NCI-H1417 treated with DMSO at 0.1 percent for 48 hours (cell line): ENCODE data around the gene AHNAK2.

ENCODE experiments used
- DNase-seq: peaks from one replicate; lab custom pipeline; 2025; lab: John Stamatoyannopoulos, UW

AHNAK2 gene

DNA sequence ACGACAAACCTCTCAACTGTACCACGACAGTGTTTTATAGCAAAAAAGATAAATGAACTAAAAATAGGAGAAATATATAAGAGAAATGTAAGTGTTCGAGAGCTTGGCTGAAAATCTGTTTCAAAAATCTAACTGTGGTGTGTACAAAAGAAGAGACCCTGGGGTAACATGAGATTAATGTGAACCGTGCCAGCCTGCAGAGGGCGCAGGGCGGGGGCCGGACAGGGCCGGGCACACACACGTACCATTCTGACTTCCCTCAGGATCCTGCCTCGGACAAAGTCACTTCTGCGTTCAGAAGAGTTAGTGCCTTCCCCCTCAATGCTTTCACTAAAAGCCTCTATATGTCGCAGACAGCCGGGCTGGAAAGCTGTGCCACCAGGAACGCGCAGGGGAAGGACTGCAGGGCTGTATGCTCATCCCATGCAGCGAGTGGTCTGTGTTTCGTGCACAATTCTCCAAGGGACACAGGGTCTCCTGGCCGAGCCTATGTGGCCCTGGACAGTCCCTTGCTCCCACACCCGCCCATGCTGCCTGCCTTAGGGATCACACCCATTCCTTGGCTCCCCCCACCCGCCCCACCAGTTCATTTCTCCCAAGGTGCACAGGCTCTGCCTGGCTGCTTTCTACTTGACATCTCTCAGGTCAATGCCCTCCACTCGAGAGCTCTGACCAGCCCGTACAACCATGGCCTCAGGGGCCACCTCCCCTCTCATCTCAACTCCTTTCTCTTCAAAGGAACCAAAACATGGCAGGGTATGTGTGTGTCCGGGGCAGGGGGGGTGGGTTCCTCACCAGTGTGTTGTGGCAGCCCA is 34.2 kb upstream of the AHNAK2 start:
- no peak for DNase-seq

DNA sequence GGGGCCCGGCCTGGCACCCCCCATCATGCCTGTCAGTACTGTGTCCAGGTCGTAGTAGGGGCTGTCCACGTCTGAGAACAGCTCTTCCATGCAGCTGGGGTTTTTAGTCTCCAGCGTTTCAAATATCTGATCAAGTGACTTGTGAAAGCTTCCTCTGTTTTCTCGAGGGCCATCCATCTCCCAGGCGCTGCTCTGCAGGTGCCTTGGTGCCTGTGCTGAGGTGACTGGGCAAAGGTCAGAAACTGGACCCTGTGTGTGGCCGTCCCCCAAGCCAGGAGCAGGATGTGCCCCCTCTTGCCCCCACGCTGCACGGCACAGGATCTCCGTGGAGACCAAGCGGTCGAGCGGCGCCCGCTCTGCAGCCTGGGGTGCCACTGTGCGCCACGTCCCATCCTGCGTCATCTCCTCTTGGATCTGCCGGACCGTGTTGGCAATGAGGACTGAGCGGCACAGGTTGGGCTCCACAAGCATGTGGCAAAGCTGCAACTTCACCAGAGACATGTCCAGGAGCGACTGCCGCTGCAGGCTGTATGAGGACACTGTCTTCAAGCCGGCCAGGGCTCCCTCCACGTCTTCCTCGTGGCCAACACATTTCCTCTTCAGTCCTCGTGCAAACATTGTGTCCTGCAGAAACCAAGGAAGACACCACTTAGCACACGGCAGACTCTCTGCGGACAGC is 33.3 kb upstream of the AHNAK2 start:
- no peak for DNase-seq

DNA sequence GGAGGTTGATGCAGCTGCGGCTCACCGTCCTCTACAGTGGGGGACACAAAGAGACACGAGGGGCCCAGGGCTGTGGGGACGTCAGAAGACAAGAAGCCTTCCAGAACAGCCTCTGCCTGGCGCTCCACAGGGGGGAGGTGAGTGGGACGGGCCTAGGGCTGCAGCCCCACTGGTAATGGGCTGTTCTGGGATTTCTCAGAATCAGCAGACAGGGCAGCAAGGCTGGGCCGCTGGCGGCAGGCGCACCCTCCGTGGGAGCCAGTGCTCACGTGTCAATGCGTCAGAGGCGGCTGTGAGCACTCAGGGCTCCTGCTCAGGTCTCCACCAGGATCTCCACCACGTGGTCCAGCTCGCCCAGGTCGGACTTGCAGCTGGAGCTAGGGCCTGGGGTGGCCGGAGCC is 32.7 kb upstream of the AHNAK2 start:
- DNase-seq = no peak

DNA sequence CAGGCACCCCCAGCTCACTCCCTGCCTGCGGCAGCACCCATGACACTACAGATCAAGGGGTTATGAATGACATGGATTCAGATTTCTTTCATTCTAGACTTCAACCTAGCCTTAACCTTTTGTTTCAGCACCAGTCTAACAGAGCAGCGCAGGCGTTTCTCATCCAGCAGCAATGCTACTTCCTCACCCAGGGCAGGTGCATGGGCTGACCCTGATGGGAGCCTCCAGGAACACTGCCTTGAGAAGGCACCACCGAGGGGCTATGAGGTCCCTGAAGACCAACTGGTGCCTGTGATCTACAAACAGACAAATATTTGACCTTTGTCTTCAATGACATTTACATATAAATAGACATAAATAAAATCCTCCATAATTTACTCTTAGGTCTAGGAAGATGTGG is 31.9 kb upstream of the AHNAK2 start:
- DNase-seq = no peak

DNA sequence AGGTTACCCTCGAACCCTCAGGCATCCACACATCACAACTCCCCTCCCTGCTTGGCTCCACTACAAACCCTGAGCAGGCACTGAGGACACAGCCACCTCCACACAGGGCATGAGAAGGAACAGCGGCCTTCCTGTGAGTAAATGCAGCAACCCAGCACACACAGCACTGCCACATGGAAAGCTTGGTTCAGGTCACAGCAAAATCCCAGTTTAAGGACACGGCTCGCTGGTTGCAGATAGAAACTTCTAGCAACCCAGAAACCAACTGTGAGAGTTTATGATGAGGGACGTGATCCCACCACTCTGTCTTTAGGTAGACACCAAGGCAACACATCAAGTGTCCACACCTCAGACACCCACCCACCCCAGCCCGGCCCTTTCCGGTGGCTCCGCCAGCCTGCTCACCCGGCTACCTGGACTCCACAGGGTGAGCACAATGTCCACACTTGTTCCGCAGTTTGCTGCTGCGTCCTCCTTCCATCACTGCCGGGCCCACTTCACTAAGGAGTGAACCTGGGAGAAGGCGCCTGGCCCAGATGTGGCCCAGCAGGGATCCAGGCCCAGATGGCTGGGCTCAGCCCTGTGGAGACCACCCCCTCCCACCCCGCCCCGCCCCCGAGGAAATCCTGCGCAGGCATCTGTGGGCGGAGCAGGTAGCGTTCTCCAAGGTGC is 29.6 kb upstream of the AHNAK2 start:
- no peak for DNase-seq

DNA sequence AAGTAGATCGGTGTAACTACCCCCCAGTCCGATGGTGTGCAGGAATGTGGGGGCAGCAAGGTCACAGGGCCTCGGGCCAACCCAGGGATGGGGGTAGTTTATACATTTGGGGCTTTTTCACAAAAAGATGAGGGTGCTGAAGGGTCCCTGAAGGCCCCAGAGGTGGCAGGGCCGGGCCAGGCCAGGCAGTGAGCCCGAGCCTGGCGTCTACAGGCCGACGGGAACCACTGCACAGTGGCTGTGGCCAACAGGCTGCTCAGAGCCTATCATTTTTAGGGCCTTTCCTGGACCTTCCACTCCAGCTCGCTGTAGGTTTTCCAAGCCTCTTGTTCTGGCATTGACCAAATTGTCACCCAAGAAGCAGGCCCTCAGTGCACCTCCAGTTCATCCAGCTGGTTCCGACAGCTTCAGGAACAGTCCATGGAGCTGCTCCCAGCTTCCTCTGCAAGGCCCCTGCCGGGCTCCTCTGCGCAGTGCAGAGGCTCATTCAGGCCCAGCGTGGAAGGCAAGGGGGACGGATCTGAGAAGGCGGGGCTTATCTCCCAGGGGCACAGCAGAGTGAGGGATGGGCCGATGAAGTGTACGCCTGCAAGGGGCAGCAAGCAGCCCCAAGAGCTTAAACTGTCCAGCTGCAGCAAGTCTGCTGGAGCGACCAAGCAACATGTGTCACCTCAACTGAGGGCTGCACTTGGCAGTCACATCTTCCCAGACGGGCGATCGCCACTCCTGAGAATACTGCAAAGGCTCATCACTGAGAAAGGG is 28.8 kb upstream of the AHNAK2 start:
- DNase-seq = no peak

DNA sequence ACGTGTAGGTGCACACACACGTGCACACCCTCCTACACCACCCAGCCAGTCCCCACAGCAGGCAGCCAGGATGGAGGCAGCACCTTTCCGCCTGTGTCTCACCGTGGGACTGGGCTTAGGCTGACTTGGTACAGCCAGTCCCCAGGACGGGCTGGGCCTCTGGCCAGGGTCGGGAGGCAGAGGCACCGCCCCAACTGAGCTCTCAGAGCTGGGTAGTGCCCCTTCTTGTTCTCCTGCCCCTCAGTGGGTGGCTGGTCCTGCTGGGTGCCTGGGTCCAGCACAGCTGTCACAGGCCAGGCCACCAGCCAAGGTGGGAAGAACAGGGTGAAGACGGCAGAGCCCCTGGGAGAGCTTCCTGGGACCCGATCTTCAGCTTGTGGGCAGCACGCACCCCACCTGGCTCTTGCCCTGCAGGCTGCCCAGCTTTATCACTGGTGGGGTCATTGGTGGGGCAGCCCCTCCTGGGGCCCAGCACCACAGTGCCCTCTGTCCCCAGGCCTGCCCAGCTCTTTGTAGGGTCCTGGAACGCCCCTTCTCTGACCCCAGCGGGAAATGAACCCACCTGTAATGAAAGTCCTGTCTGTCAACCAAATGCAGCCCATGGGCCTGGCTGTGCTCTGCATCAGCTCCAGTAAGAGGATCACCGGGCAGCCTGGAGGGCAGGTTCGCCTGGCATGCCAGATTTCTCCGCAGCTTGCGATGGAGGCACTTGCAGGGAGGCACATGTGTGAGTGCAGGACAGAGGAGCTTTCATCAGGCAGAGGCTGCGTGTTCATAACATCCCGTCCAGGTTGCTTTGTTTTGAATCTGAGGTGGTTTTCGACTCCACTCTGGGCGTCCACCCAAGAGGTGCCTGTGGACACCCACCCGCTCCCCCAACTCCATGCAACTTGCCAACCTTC is 28.0 kb upstream of the AHNAK2 start:
- no peak for DNase-seq

GRCh38 chr14:105005329-105005928 is 27.3 kb upstream of the AHNAK2 start:
- DNase-seq = no peak

DNA sequence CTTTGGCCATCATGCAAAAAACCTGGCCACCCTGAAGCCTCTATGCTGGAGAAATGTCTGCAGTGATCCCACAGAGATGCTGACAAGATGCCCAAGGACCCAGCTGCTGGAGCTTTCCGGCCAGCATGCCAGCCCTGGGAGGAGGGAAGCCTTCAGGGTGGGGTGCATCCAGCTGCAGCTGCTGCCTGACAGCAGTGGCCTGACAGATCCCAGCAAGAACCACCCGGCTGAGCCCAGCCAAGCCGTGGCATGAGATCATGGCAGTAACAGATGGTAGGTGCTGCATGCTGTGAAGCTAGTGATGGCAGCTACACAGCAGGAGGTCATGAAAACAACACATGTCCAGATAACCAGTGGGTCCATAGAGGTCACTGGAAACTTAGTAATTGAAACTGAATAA is 21.2 kb upstream of the AHNAK2 start:
- no peak for DNase-seq

GRCh38 chr14:104998801-104999200 is 20.6 kb upstream of the AHNAK2 start:
- DNase-seq = no peak

GRCh38 chr14:104996483-104996882 is 18.3 kb upstream of the AHNAK2 start:
- DNase-seq = no peak

DNA sequence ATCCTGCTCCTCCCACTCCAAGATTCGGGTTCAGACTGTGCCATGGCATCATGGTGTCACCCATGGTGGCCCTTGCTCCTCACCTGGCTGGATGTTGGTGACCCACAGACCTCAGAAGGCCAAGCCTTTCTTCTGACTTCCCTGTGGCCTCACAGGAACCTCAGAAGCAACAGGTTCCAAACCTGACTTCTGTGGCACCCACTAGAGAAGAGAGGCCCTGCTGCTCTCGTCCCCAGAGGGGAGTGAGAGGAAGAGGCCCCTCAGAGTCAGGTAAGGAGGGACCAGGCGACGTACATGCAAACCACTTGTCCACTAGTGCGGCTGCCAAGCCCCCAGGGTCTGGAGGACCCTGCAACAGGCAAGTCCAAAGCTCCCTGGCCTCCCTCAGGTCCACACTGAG is 17.9 kb upstream of the AHNAK2 start:
- DNase-seq = no peak

GRCh38 chr14:104994978-104995377 is 16.8 kb upstream of the AHNAK2 start:
- DNase-seq = no peak

GRCh38 chr14:104993808-104994591 is 15.8 kb upstream of the AHNAK2 start:
- no peak for DNase-seq

- DNase-seq = no peak
These were observed 15.1 kb upstream of the AHNAK2 start for GRCh38 chr14:104993306-104993705.

DNA sequence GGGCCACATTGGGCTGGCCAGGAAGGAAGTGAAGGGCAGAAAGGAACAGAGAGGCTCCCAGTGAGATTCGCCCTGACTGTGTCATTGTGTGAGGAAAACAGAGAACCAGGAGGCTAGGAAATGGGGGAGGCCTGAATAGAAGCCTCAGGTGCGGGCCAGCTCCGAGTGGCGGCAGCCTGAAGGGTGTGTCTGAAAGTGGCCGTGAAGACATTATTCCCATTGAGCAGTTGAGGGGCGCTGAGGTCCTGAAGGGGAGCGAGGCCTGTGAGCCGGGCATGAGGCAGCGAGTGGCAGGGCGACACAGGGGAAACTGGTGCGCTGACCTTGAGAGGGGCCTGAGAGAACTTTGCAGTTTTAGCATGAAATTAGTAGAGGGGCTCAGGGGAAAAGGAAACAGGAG is 14.3 kb upstream of the AHNAK2 start:
- DNase-seq = no peak

GRCh38 chr14:104991896-104992230 is 13.7 kb upstream of the AHNAK2 start:
- DNase-seq = no peak

GRCh38 chr14:104989951-104990303 is 11.8 kb upstream of the AHNAK2 start:
- no peak for DNase-seq

DNA sequence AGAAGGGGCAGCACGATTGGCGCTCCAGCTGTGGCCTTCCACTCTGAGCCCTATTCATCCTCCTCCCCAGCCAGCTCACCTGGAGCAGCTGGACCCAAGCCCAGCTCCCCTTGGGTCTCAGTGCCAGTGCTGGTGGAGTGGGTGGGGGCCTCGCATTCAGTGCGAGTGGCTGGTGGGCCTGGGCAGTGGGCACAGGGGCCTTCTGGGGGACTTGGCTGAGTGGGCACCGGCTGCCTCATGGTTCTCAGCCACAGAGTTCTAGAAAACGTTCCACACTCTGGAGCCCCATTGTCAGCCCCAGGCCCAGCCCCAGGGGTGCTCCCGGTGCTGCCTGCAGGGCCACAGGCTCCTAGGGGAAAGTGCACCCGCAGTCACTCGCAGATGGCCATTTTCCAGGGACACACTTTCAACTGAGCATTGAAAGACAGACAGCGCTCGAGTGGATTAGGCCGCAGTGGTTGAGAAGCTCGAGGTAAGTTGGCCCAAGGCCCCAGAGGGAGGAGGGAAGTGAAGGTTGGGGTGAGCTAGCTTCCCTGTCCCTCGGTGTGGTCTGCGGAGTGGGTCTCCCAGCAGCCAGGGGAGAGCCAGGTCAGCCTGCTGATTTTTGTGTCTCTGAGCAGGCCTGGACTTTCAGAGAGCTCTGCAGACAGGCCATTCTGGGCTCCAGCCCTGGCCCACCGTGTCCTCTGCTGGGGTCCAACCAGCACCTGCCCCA is 11.2 kb upstream of the AHNAK2 start:
- no peak for DNase-seq
